Erythroblast (primary cell): ENCODE measurements around the gene DIABLO.

Experiments
- GATA1 ChIP-seq: IDR thresholded peaks from 2 replicates; pipeline ENCODE4 v1.6.1; 2011; ENCODE audit warnings: low read depth, mild to moderate bottlenecking, control low read depth, low read length, moderate library complexity
- POLR2A ChIP-seq: IDR thresholded peaks from 2 replicates; pipeline ENCODE4 v1.6.1; 2011; ENCODE audit warnings: mild to moderate bottlenecking, low read length

- TF ChIP-seq POLR2A: no peak
- no peak for TF ChIP-seq GATA1
These were observed 1.5 kb upstream of the DIABLO start for GRCh38 chr12:122227341-122227740.
